Raji (cell line): Measurements from ENCODE around the gene LMO1.

Experiments used
- POLR2A ChIP-seq: IDR thresholded peaks from 2 replicates; pipeline ENCODE4 v1.6.1; 2011; ENCODE audit warnings: low read depth, low read length, control low read depth; ENCODE audit not compliant: insufficient read depth

LMO1 gene

DNA sequence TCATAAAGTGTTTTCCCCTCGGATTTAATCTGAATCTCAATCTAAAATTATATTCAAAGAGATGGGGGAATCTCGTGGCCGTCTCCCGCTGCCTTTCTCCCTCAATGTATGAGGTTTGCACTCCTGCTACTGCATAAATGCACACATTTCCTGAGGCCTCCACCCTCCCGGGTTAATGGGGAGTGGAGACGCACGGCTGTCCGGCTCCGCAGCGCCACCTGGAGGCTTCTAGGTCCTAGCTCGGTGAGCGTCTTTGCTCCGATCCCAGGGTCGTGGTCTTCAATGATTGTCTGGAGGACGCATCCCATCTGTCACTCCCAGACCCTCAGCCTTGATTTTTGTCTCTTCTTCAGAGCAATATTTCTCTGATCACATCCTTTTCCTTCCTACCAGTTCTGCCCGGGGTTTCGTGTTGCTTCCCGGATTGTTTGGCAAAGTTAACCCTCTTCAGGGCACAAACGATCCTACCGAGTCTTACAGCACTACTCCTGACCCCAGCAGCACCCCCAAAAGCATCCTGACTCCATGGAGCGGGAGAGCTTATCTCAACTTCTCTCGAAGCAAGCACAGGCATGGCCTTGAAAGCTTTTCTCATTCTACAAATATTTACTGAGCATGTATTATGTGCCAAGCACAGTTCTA is at the start of gene LMO1:
Gene LMO1, minus strand, starts transcription at position 110 of the 642 bp plus-strand sequence. CDS start 516 bp downstream, outside the sequence.
- no peak for TF ChIP-seq POLR2A

DNA sequence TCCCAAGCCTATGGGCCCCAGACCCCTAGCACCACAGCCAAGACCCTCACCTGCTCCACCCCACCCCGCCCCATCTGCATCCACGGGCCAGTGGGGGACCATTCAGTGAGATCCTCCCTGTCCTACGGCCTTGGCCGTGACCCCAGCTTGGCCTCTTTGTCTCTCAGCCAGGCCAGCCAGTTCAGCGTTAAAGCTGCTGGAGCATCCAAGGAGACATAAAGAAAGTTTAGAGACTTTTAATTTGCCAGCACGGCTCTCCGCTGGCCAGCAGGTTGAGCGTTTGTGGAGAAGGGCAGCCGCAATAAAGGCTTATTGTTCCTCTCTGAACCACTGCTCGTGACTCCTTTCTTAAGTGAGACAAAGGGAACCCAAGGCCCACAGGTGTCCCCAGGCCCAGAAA is 49.3 kb upstream of the LMO1 start:
- TF ChIP-seq POLR2A: no peak

DNA sequence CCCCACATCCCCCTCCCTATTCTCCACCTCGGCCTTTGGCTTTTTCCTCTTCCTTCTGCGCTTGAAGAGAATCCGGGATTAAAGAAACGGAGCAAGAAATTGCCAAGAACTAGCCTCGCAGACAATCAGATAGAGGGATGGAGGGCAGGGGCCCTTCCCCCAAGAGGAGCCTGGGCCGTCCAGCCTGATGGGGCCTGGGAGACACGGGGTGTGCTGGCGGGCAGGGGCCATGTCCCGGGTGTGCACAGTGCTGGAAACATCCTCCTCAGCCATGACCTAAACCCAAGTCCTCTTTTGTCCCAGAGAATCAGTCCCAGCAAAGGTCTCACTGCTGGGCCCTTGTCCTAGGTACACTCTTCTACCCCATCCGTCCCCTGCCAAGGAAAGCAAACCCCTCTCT is 47.7 kb upstream of the LMO1 start:
- no peak for TF ChIP-seq POLR2A

DNA sequence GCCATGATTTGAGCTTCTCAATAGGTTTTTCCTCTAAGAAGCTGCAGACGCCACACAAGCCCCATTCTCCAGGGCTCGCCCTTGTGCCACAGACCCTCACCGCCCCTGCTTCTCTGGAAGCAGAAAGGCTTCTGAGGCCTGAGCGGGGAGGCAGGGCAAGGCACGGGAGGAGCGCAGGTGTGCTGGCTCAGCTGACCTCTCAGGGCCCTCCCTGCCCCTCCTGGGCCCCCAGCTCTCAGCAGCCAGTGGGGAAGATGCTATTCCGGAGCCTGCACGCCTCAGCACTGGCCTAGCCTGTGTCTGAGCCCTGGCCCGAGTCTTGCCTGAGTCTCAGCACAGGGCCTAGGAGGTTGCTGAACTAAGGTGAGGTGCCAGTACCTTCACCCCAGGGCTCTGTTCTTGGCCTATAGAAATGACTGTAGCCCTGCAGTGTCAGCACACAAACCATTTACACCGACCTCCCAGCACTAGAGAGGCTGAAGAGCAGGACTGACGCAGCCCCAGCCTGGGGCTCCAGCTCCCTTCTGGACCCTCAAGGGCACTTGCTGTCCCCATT is 47.1 kb upstream of the LMO1 start:
- no peak for TF ChIP-seq POLR2A

DNA sequence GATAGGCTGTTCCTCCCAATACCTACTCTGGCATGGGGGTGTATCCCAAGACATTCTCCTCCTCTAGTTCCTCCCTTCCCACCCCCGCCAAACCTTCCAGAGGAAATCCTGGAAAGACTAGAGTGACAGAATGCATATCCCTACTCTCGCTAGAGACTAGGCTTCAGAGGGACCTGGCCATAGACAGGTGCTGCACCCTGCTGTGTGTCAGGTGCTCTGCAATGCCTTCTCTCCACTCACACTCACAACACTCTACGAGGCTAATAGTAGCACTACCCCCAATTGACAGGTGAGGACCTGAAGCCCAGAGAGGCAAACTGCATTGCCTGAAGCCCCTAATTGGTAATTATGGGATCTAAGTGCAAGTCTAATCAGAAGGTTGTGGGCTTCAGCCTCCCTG is 46.2 kb upstream of the LMO1 start:
- no peak for TF ChIP-seq POLR2A

DNA sequence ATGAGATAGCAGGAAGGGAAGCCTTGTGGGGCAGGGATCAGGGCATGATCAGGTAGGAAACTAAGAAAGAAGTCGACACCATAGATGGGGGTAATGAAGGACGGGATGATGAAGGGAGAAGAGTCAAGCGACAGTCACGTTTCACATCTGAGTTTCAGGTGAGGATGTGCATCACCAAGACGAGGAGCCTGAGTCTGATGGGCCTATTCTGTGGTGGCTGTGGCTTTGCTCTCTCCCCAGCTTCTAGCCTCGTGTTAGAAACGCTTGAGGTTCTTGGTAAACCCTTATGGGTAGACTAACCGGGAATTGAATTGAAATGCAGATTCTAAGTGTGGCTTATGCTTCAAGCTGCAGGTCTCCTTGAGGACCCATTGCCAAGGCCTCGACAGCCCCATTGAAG is 45.6 kb upstream of the LMO1 start:
- no peak for TF ChIP-seq POLR2A

DNA sequence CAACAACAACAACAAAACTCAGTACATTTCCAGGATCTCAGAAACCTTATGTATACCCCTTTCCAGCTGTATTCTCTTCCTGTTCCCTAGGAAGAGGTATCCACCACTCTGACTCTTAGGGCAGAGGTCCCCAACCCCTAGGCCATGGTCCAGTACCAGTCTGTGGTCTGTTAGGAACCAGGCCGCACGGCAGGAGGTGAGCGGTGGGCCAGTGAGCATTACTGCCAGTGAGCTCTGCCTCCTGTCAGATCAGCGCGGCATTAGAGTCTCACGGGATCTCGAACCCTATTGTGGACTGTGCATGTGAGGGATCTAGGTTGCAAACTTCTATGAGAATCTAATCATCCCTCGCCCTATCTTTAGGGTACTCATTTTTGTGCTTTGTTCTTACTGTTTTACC is 43.9 kb upstream of the LMO1 start:
- no peak for TF ChIP-seq POLR2A

DNA sequence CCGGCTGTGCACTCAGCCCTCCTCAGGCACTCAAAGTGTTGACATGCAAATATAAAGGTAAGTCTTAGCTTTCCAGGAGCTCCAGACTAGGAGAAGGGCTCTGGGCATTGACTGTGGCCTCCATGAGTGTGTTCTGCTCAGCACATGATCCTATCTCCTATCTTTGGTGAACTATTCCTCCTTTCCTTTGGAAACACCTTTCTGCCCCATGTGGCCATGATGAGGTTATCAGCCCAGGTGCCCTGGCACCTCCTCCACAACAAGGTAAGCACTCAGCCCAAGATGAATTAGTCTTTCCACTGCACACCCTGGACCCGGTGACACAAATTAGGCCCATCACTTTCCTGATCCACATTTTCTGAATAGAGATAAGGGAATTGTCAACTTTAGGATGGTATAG is 37.9 kb upstream of the LMO1 start:
- TF ChIP-seq POLR2A: no peak

DNA sequence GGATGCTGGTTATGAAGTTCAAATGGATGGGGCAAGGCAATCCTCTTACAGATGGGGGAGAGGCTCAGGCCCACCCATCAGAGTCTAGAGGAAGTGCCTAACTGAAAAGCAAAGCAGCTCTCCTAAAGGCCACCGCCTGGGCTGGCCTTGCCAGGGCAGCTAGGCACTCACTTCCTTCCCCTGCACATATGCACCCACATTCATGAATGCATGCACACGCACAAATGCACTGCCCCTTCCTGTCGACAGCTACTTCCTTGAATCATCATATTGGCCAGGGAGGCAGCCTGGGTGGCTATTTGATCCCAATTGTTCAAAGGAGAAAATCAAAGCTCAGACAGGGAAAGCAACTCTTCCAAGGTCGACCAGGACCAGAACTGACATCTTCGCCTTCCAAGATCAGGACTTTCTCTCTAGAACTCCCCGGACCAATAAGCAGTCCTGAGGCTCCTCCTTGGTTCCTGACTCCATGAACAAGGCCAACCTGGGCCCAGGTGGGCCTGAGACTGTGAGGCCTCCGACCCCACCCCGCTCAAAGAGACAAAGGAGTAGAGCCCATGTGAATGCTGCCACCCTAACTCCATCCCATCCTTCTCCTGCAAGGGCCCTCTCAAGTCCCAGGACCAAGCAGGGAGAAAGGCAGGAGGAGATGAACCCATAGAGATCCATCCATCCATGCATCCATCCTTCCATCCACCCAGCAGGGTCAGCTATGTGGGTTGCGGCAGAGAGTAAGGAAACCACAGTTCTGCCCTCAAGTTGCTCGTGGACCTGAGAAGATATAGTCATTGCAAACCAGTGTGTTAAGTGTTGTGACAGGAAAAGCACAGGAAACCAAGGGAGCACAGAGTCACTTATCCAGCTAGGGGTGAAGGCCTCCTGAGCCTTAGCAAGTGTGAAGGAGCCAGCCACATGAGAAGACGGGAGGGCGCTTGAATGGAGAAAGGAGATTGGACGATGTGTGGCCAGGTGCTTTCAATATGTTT is 35.4 kb upstream of the LMO1 start:
- TF ChIP-seq POLR2A: no peak

DNA sequence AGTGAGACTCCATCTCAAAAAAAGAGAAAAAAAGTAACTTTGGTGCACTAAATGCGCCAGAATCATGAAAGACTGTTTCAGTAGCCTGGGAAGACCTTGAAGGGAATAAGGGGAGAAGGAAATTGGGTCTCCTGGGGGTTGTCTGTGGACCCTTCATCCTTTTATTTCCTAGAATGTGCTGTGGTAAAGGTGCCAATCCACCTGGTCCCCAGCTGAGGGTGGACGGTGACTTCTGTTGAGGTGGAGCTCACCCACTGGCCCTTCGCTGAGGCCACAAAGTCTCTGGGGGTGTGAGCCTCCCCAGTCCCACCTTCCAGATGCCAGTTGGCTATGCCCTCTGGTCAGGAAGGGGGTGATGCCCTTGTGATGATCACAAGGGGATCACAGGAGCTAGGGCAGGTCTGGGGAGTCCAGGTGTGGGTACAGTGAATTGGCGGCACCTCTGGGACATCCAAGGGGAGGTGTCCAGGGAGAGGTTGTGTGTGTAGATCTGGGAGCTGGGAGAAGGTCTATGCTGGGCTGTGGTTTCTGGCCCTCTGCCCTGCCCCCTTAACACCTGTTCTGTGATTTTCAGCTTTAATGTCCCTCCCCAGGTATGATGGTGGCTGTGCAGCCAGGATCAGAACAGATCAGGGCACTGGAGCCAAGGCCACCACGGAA is 34.2 kb upstream of the LMO1 start:
- TF ChIP-seq POLR2A: no peak

DNA sequence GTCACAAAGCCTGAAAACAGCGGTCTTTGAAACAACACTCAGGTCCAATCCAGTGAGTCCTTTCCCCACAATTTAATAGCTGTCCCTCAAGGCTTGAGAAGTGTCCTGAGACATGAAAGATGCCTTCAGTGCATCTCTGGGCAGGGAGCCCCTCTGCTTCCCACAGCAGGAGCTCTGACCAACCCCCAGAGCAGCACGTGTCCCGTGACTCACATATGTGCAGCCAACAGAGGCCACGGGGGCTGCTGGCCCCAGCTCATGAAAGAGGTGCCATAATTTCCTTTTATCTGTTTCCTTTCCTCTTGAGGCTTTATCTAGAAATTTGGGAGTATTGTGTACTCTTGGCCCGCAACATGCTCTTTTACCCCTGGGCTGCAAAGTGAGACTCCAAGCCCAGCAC is 33.2 kb upstream of the LMO1 start:
- no peak for TF ChIP-seq POLR2A

DNA sequence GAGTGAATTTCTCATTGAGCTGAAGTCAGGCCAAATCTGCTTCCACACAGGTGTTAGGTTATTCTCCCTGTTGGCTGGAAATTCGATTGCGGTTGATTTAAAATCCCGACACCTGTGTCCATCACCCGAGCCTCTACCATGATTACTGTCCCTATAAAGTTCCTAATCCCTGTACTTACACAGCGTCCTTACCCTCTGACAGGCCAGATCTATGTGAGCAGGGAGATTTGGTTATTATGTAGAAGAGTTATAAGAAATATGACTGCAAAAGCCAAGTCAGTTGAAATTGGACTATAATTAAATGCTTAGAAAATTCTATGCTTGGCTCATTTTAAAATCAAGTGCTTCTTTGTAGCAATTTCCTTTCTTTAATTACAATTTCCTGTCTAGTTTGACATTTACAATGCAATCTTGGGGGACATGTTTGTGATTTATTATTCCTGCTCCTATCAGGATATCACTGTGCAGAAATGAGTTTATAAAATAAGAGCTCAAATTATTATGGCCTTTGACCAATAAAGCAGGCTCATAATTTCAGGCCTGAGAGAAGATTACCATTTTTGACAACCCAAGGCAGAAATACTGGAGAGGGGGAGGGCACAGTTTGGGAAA is 32.5 kb upstream of the LMO1 start:
- TF ChIP-seq POLR2A: no peak

DNA sequence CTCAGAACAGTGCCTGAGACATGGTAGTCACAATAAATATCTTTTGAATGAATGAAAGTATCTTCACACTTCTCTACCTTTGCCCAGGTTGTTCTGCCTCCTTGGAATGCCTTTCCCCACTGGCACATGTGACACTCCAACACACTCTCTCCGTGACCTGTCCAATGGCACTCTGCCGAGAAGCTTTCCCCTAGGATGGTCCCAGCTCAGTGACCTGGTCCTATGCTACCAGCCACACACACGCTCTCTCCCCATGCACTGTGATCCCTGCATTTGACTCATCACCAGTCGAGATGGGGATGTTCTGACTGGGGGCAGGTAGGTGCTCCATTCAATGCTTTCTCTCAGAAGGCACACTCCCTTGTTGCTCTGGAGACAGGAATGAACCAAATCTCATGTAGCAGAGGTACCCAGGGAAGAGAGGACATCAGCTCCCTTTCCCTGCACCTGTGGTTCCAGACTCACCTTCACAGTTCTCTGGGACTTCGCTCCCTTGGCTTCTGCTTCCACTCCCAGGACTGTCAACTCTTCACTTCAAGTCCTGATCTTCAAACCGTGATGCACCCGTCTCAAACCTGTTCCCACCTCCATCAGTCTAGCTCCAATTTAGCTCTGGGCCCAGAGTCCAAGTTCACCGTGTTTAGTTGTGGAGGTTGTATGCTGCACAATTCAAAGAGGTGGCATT is 30.7 kb upstream of the LMO1 start:
- TF ChIP-seq POLR2A: no peak

DNA sequence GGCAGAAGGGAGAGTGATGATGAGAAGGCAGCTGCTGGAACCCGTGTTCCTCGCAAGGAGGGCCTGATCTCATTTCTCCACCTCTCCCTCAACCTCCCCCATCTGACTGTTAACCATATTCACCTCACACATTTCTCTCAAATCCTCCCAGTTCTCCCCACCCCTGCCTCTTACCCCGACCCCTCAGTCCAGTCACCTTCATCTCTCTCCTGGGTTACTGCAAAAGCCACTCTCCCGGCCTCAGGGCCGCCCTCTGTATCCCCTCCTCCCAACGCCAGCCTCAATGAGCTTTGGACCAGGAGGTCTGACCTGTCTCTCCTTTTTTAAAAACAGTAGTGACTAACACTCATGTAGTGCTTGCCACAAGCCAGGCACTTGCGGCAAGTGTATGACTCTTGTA is 29.5 kb upstream of the LMO1 start:
- TF ChIP-seq POLR2A: no peak

DNA sequence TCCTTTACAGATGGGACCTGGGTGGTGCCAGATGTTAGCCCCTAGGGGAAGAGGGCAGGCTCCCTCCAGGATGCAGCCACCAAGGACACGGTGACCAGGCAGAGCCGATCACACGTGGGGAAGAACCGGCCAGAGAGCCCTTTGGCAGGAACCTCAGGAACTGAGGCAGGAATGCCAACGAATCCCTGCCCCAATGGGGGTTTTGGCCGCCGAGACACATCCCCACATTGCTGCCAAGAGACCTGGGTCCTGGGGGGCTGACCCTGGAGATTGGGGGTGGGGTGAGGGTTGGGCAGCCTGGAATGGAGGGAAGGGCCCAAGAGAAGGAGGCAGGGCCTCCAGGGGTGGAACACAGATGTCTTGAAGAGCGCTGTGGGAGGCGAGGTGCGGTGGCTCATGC is 28.7 kb upstream of the LMO1 start:
- TF ChIP-seq POLR2A: no peak
